Measurements from ENCODE around the gene SUSD3. TPM values are rescaled to one million over a fixed set of nuclear protein-coding genes. Genes with fewer than 3 reads are reported as not detected.

Gene SUSD3
- total and polyA plus RNA-seq, 2 of the 4 experiments (the other 2 are of a cell fraction): 0.54 to 1.5 TPM

GRCh38 chr9:93085676-93086075 lies 27.2 kb downstream of the SUSD3 start:
- H2AFZ ChIP-seq (replicated peaks; ENCODE audit: low read length, poor library complexity): no peak overlapping the region
- no peak overlapping the region for H3K23ac ChIP-seq (ENCODE audit: low read depth, low read length)
- no peak overlapping the region for H4K8ac ChIP-seq (ENCODE audit: low read depth in 2 of 2, low read length in 2 of 2)
- H2BK15ac ChIP-seq (ENCODE audit: low read depth, low read length): no peak overlapping the region
- no peak overlapping the region for H3K27ac ChIP-seq (ENCODE audit: insufficient read depth, low read length)
- H2AK5ac ChIP-seq (ENCODE audit: low read depth, low read length): no peak overlapping the region
- no peaks in the 10 kb centered on the region; the same call in 1 of the 2 replicates for H3K9me1 ChIP-seq (ENCODE audit: insufficient read depth, low read length)
- no peak overlapping the region for H3K4me2 ChIP-seq (ENCODE audit: low read depth, low read length)
- ChIA-PET CTCF (no interaction called here), POLR2A (ENCODE audit: unreplicated experiment) (no interaction called here)
- no peaks in the 10 kb centered on the region for H4K20me1 ChIP-seq (ENCODE audit: insufficient read depth, low read length)
- H3K79me1 ChIP-seq (ENCODE audit: low read depth in 1 of 2, low read length in 2 of 2): no peaks in the 10 kb centered on the region
- H3K9me3 ChIP-seq (ENCODE audit: control insufficient read depth, insufficient read depth, low read length): peaks cover 11% of the 10 kb centered on the region
- H3K56ac ChIP-seq (ENCODE audit: extremely low read depth, insufficient read depth, low read length): no peak overlapping the region
- H2BK5ac ChIP-seq (ENCODE audit: low read depth, low read length, poor library complexity, severe bottlenecking): no peak overlapping the region
- no peak overlapping the region for H3K4ac ChIP-seq (ENCODE audit: low read depth, low read length)
- no peaks in the 10 kb centered on the region for H3K36me3 ChIP-seq (ENCODE audit: control insufficient read depth, insufficient read depth, low read length)
- H2AK9ac ChIP-seq (replicated peaks; ENCODE audit: low read depth, low read length, poor library complexity): no peak overlapping the region
- TF ChIP-seq CEBPB (IDR thresholded peaks at IDR 0.05; ENCODE audit: low read depth, low read length) (no peak), CTCF (conservative IDR thresholded peaks at IDR 0.05; ENCODE audit: low read depth, low read length) (no peak), ELK1 (IDR thresholded peaks at IDR 0.05; ENCODE audit: borderline replicate concordance, low read depth, low read length) (no peak), MXI1 (IDR thresholded peaks at IDR 0.05; ENCODE audit: borderline replicate concordance, low read depth, low read length) (no peak), RCOR1 (IDR thresholded peaks at IDR 0.05; ENCODE audit: insufficient replicate concordance, low read length) (no peak), SMC3 (IDR thresholded peaks at IDR 0.05; ENCODE audit: low read depth, low read length) (no peak), USF2 (IDR thresholded peaks at IDR 0.05; ENCODE audit: low read depth, low read length) (no peak), RAD21 (IDR thresholded peaks at IDR 0.05; ENCODE audit: low read length) (no peak), POLR2A (IDR thresholded peaks at IDR 0.05; ENCODE audit: low read depth, low read length) (no peak), RFX5 (IDR thresholded peaks at IDR 0.05; ENCODE audit: low read depth, low read length) (no peak), CHD1 (IDR thresholded peaks at IDR 0.05; ENCODE audit: low read depth, low read length) (no peak), MAFK (IDR thresholded peaks at IDR 0.05; ENCODE audit: low read depth, low read length) (no peak), FOS (IDR thresholded peaks at IDR 0.05; ENCODE audit: low read depth, low read length) (no peak), NFE2L2 (IDR thresholded peaks at IDR 0.05; ENCODE audit: low read depth, low read length) (no peak), BHLHE40 (IDR thresholded peaks at IDR 0.05; ENCODE audit: low read depth, low read length) (no peak), MAZ (IDR thresholded peaks at IDR 0.05; ENCODE audit: borderline replicate concordance, low read depth, low read length) (no peak)
- H3K18ac ChIP-seq (ENCODE audit: low read depth, low read length): no peak overlapping the region
- no peak overlapping the region for H3K14ac ChIP-seq (replicated peaks; ENCODE audit: low read depth, low read length)
- no peak overlapping the region for H4K5ac ChIP-seq (ENCODE audit: low read depth, low read length)
- in situ Hi-C loops (cut with MboI; ENCODE audit: low sequenced_read_pairs): no loop called here
- no peak for DNase-seq
- peaks cover 3% of the 10 kb centered on the region for H3K4me1 ChIP-seq (ENCODE audit: control insufficient read depth, insufficient read depth, low read length)
- intact Hi-C loops (cut with micrococcal nuclease): no loop called here
- no peak for ATAC-seq (ENCODE audit: low read depth)
- H3K4me3 ChIP-seq (ENCODE audit: insufficient read depth, low read depth, low read length): no peak overlapping the region
- H4K91ac ChIP-seq (ENCODE audit: insufficient read depth, low read depth, low read length): no peak overlapping the region
- H2BK120ac ChIP-seq (ENCODE audit: low read depth, low read length): no peak overlapping the region
- H3K9ac ChIP-seq (ENCODE audit: low read depth, low read length): no peak overlapping the region
- no peaks in the 10 kb centered on the region; the same call in 1 of the 2 replicates for H3K27me3 ChIP-seq (ENCODE audit: control insufficient read depth, insufficient read depth, low read length)
- H2BK20ac ChIP-seq (ENCODE audit: low read depth, low read length): no peak overlapping the region
- BruUV-seq (replicated peaks): no TSS peak
- dilution Hi-C loops (cut with HindIII; ENCODE audit: low sequenced_read_pairs, unreplicated experiment): no loop called here
- no CpG with 5 or more reads among the region's 4 CpGs for WGBS, 2 experiments (ENCODE audit: extremely low coverage in 2 of 2, insufficient read length in 1 of 2)
